ENCODE results near the gene CCDC73. TPM values are rescaled to one million over a fixed set of nuclear protein-coding genes. Genes with fewer than 3 reads are reported as not detected.

Gene CCDC73
- total RNA-seq, 1 experiment from 2014 or later: 0.04 TPM

DNA sequence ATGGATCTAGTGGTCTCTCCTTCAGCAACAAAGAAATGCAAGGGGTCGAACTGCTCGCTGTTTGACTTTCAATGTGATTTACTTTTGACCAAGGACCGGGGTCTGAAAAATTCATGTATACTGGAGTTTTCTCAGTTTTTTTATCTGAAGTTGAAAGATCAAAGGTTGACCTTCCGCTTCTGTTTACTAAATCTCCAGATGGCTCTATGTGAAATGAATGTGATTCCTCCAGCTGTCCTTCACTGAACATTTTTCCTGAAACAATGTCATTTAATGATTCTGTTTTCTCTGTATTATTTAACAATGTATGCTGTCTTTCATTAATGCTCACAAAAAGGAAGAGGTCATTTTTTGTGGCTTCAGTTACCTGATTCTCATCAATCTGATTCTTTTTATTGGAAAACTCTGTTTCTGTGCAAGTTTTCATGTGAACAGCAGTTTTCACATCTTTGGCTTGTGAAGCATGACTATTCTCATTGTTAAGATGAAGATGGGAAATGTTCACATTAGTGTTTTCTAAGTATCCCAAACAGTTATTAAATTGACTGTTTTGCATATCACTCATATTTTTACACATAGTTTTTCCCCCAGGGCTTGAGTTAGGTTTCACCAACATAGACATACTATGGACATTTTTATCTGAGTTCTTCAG, 180.8 kb downstream of the CCDC73 start:
- H3K4me2 ChIP-seq (ENCODE audit: insufficient read depth, insufficient read length, low read length): no peak overlapping the region
- no peaks in the 10 kb centered on the region for H3K27me3 Mint-ChIP-seq (ENCODE audit: low read depth)
- no peaks in the 10 kb centered on the region for H3K27me3 ChIP-seq (ENCODE audit: insufficient read depth, low read length)
- no peak for TF ChIP-seq CTCF (conservative IDR thresholded peaks at IDR 0.05)
- peaks cover 3 to 4% of the 10 kb centered on the region in 2 experiments for H3K4me1 Mint-ChIP-seq
- no peak overlapping the region for H3K23ac ChIP-seq (ENCODE audit: insufficient read length, low read depth, low read length)
- H3T11ph ChIP-seq (ENCODE audit: low read length): no peak overlapping the region
- H2BK12ac ChIP-seq (ENCODE audit: insufficient read length, low read depth, low read length): no peak overlapping the region
- H2AK5ac ChIP-seq (ENCODE audit: insufficient read length, low read length): no peak overlapping the region
- no peak overlapping the region for H3K4ac ChIP-seq (ENCODE audit: low read depth, low read length)
- H3K9me3 ChIP-seq (ENCODE audit: control insufficient read depth, low read depth, low read length): no peaks in the 10 kb centered on the region
- no peak overlapping the region for H2AFZ ChIP-seq (ENCODE audit: low read length)
- H3K4me3 Mint-ChIP-seq: no peak overlapping the region
- WGBS (ENCODE audit: extremely low coverage, insufficient read length, low lambda C conversion rate): no CpG with 5 or more reads among the region's 4 CpGs
- no peaks in the 10 kb centered on the region for H3K23me2 ChIP-seq (ENCODE audit: insufficient read length, low read depth, low read length, poor library complexity, severe bottlenecking)
- H2BK120ac ChIP-seq (ENCODE audit: low read depth, low read length, poor library complexity, severe bottlenecking): no peak overlapping the region
- peaks cover 11 to 15% (median 13%) of the 10 kb centered on the region in 3 experiments for H3K36me3 Mint-ChIP-seq (ENCODE audit: insufficient read depth in 1 of 3, low read depth in 3 of 3)
- no peak overlapping the region for H3K9ac ChIP-seq (ENCODE audit: extremely low read depth, insufficient read length, low read length)
- H3K56ac ChIP-seq (ENCODE audit: insufficient read length, low read depth, low read length): no peak overlapping the region
- H3K9me3 Mint-ChIP-seq: peaks cover 13% of the 10 kb centered on the region in 2 experiments
- H4K20me1 ChIP-seq (ENCODE audit: control insufficient read depth, insufficient read depth, insufficient read length): no peaks in the 10 kb centered on the region
- no peaks in the 10 kb centered on the region for H3K79me2 ChIP-seq (ENCODE audit: insufficient read depth, low read length)
- H4K8ac ChIP-seq (replicated peaks; ENCODE audit: insufficient read length, low read depth, low read length): no peak overlapping the region
- H2BK15ac ChIP-seq (ENCODE audit: low read depth, low read length): no peak overlapping the region
- DNase-seq: no peak
- H3K4me1 ChIP-seq (ENCODE audit: insufficient read depth, low read length): no peaks in the 10 kb centered on the region
- no peak overlapping the region for H3K27ac ChIP-seq (ENCODE audit: insufficient read length, low read depth, low read length)
- H2BK5ac ChIP-seq (ENCODE audit: insufficient read length, low read length): no peak overlapping the region
- H3K79me1 ChIP-seq (ENCODE audit: insufficient read depth, low read depth, low read length, poor library complexity, severe bottlenecking): no peaks in the 10 kb centered on the region
- no peak overlapping the region for H3K27ac Mint-ChIP-seq
- H2BK20ac ChIP-seq (ENCODE audit: low read depth, low read length, poor library complexity, severe bottlenecking): no peak overlapping the region
- no peak overlapping the region for H3K14ac ChIP-seq (ENCODE audit: insufficient read depth, low read length)
- H4K5ac ChIP-seq (ENCODE audit: insufficient read length, low read depth, low read length): no peak overlapping the region
- no peak overlapping the region for H3K18ac ChIP-seq (ENCODE audit: insufficient read length, low read depth, low read length)
- H4K91ac ChIP-seq (ENCODE audit: insufficient read length, low read depth, low read length): no peak overlapping the region
